ACC112 (cell line): ENCODE results near the gene PIK3CG.
"Not testable (repeated sequence)": the region's sequence is repeated elsewhere in the genome, so short reads cannot be mapped to it uniquely, and the experiment has no call there.

Experiments
- H2AFZ ChIP-seq: fragments of 200-600 bp; sonication (generic); one replicate; pipeline ENCODE4 v1.6.0; 2017; ENCODE audit warnings: antibody characterized with exemption, low read length; ENCODE audit not compliant: unreplicated experiment
- H3K27ac ChIP-seq: fragments of 200-600 bp; sonication (generic); 2 replicates; pipeline ENCODE4 v1.5.1; 2014; ENCODE audit warnings: low read depth, mild to moderate bottlenecking, antibody characterized with exemption, low read length, moderate library complexity
- H3K27me3 ChIP-seq: fragments of 200-600 bp; sonication (generic); 2 replicates; pipeline ENCODE4 v1.6.1; 2014; ENCODE audit warnings: mild to moderate bottlenecking, antibody characterized with exemption, low read length, moderate library complexity, mixed read lengths; ENCODE audit not compliant: insufficient read depth
- H3K36me3 ChIP-seq: fragments of 200-600 bp; sonication (generic); 2 replicates; pipeline ENCODE4 v1.6.1; 2016; ENCODE audit warnings: mild to moderate bottlenecking, antibody characterized with exemption, low read length, moderate library complexity, mixed read lengths; ENCODE audit not compliant: insufficient read depth
- H3K4me1 ChIP-seq: fragments of 200-600 bp; sonication (generic); one replicate; pipeline ENCODE4 v1.6.1; 2016; ENCODE audit warnings: low read length, mixed read lengths; ENCODE audit not compliant: insufficient read depth, unreplicated experiment, control insufficient read depth
- H3K4me3 ChIP-seq: fragments of 200-600 bp; sonication (generic); 2 replicates; pipeline ENCODE4 v1.5.1; 2014; ENCODE audit warnings: mild to moderate bottlenecking, low read depth, low read length
- H3K79me2 ChIP-seq: fragments of 200-600 bp; sonication (generic); one replicate; pipeline ENCODE4 v1.6.0; 2016; ENCODE audit warnings: low read length; ENCODE audit not compliant: control insufficient read depth, unreplicated experiment, insufficient read depth

Gene PIK3CG

GRCh38 chr7:106836816-106837215 is 28.3 kb upstream of the PIK3CG start:
- Histone ChIP-seq H3K36me3 (no peaks in the 10 kb centered on the region), H3K79me2 (no peaks in the 10 kb centered on the region), H3K4me1 (peaks cover 11% of the 10 kb centered on the region), H3K4me3 (no peak overlapping the region), H2AFZ (no peak overlapping the region), H3K27ac (no peak overlapping the region), H3K27me3 (peaks cover 14% of the 10 kb centered on the region)

- H3K79me2 ChIP-seq = no peaks in the 10 kb centered on the region
- peaks cover 11% of the 10 kb centered on the region for H3K4me1 ChIP-seq
- H3K27me3 ChIP-seq = peaks cover 13% of the 10 kb centered on the region
- H3K27ac ChIP-seq = no peak overlapping the region
- H2AFZ ChIP-seq = no peak overlapping the region
- H3K36me3 ChIP-seq = no peaks in the 10 kb centered on the region
- no peak overlapping the region for H3K4me3 ChIP-seq
These were observed 25.6 kb upstream of the PIK3CG start for GRCh38 chr7:106839511-106839910.

- Histone ChIP-seq H3K36me3 (no peaks in the 10 kb centered on the region), H3K4me1 (peaks cover 11% of the 10 kb centered on the region), H2AFZ (no peak overlapping the region), H3K27me3 (peaks cover 13% of the 10 kb centered on the region), H3K27ac (peak overlapping the region; percentile 33; the same call in 1 of the 2 replicates), H3K4me3 (no peak overlapping the region), H3K79me2 (no peaks in the 10 kb centered on the region)
These were observed 24.7 kb upstream of the PIK3CG start for GRCh38 chr7:106840342-106840741.

GRCh38 chr7:106841896-106842390 is 23.1 kb upstream of the PIK3CG start:
- no peak overlapping the region for H2AFZ ChIP-seq
- peaks cover 11% of the 10 kb centered on the region for H3K4me1 ChIP-seq
- no peak overlapping the region for H3K27ac ChIP-seq
- no peaks in the 10 kb centered on the region for H3K36me3 ChIP-seq
- H3K27me3 ChIP-seq = peaks cover 5% of the 10 kb centered on the region; the same call in 1 of the 2 replicates
- H3K79me2 ChIP-seq = no peaks in the 10 kb centered on the region
- no peak overlapping the region for H3K4me3 ChIP-seq

- H2AFZ ChIP-seq = no peak overlapping the region
- H3K4me3 ChIP-seq = no peak overlapping the region
- peaks cover 5% of the 10 kb centered on the region; the same call in 1 of the 2 replicates for H3K27me3 ChIP-seq
- no peaks in the 10 kb centered on the region for H3K79me2 ChIP-seq
- H3K27ac ChIP-seq = no peak overlapping the region
- no peaks in the 10 kb centered on the region for H3K36me3 ChIP-seq
- H3K4me1 ChIP-seq = peaks cover 11% of the 10 kb centered on the region
These were observed 20.6 kb upstream of the PIK3CG start for GRCh38 chr7:106844279-106844997.

- peaks cover 5% of the 10 kb centered on the region; the same call in 1 of the 2 replicates for H3K27me3 ChIP-seq
- H3K4me1 ChIP-seq = no peaks in the 10 kb centered on the region
These were observed 17.0 kb upstream of the PIK3CG start for GRCh38 chr7:106848049-106848448.

GRCh38 chr7:106848851-106849442 is 16.1 kb upstream of the PIK3CG start:
- no peaks in the 10 kb centered on the region for H3K4me1 ChIP-seq
- H2AFZ ChIP-seq = no peak overlapping the region
- no peak overlapping the region for H3K27ac ChIP-seq
- no peaks in the 10 kb centered on the region for H3K79me2 ChIP-seq
- H3K4me3 ChIP-seq = no peak overlapping the region
- H3K27me3 ChIP-seq = peaks cover 4% of the 10 kb centered on the region; the same call in 1 of the 2 replicates
- no peaks in the 10 kb centered on the region for H3K36me3 ChIP-seq

More at GRCh38 chr7:106848049-106848448, 17.0 kb upstream of the PIK3CG start:
- Histone ChIP-seq H2AFZ (no peak overlapping the region), H3K36me3 (no peaks in the 10 kb centered on the region), H3K27ac (no peak overlapping the region), H3K79me2 (no peaks in the 10 kb centered on the region), H3K4me3 (no peak overlapping the region)

GRCh38 chr7:106851632-106852031 is 13.4 kb upstream of the PIK3CG start:
- not testable (repeated sequence) for H2AFZ ChIP-seq, H3K4me1 ChIP-seq, H3K36me3 ChIP-seq, H3K27me3 ChIP-seq, H3K4me3 ChIP-seq, H3K79me2 ChIP-seq, H3K27ac ChIP-seq

- no peaks in the 10 kb centered on the region for H3K4me1 ChIP-seq
These were observed 11.7 kb upstream of the PIK3CG start for GRCh38 chr7:106853250-106853908.

GRCh38 chr7:106855540-106856132 is 9.4 kb upstream of the PIK3CG start:
- H3K36me3 ChIP-seq = no peaks in the 10 kb centered on the region
- no peak overlapping the region for H2AFZ ChIP-seq
- peaks cover 5% of the 10 kb centered on the region; the same call in 1 of the 2 replicates for H3K27me3 ChIP-seq

More at GRCh38 chr7:106853250-106853908, 11.7 kb upstream of the PIK3CG start:
- Histone ChIP-seq H3K4me3 (no peak overlapping the region), H2AFZ (no peak overlapping the region), H3K27me3 (no peaks in the 10 kb centered on the region), H3K36me3 (no peaks in the 10 kb centered on the region), H3K27ac (no peak overlapping the region), H3K79me2 (no peaks in the 10 kb centered on the region)

More at GRCh38 chr7:106855540-106856132, 9.4 kb upstream of the PIK3CG start:
- no peak overlapping the region for H3K27ac ChIP-seq
- H3K79me2 ChIP-seq = no peaks in the 10 kb centered on the region
- no peaks in the 10 kb centered on the region for H3K4me1 ChIP-seq
- H3K4me3 ChIP-seq = no peak overlapping the region
